ENCODE results near the gene VMP1.
"Not testable (repeated sequence)": the region's sequence is repeated elsewhere in the genome, so short reads cannot be mapped to it uniquely, and the experiment has no call there.

VMP1 gene

GRCh38 chr17:59777033-59777432 is 69.6 kb downstream of the VMP1 start:
- no peak overlapping the region for H3K4me3 ChIP-seq (ENCODE audit: low read length)
- 93% methylated on average over 1 of the region's 3 CpGs for WGBS
- H3K9me3 ChIP-seq (ENCODE audit: insufficient read depth, low read depth, low read length) = no peaks in the 10 kb centered on the region
- H3K27me3 ChIP-seq (ENCODE audit: insufficient read depth, low read length) = no peaks in the 10 kb centered on the region
- no peak overlapping the region for H3K27ac ChIP-seq (ENCODE audit: low read depth, low read length)
- H3K4me1 ChIP-seq (ENCODE audit: insufficient read depth, low read length) = no peaks in the 10 kb centered on the region
- H3K36me3 ChIP-seq (ENCODE audit: insufficient read depth, low read length) = peaks cover 35% of the 10 kb centered on the region
- no peak overlapping the region for H3K9ac ChIP-seq (ENCODE audit: low read depth, low read length)

GRCh38 chr17:59778996-59779395 is 71.5 kb downstream of the VMP1 start:
- no peak overlapping the region for H3K27ac ChIP-seq (ENCODE audit: low read depth, low read length)
- peaks cover 15% of the 10 kb centered on the region for H3K4me1 ChIP-seq (ENCODE audit: insufficient read depth, low read length)
- no peaks in the 10 kb centered on the region for H3K9me3 ChIP-seq (ENCODE audit: insufficient read depth, low read depth, low read length)
- no peak overlapping the region for H3K9ac ChIP-seq (ENCODE audit: low read depth, low read length)
- no peaks in the 10 kb centered on the region for H3K27me3 ChIP-seq (ENCODE audit: insufficient read depth, low read length)
- peaks cover 28% of the 10 kb centered on the region for H3K36me3 ChIP-seq (ENCODE audit: insufficient read depth, low read length)
- H3K4me3 ChIP-seq (ENCODE audit: low read length) = no peak overlapping the region
- 98% methylated on average over 4 of the region's 4 CpGs for WGBS

- no peak overlapping the region for H3K27ac ChIP-seq (ENCODE audit: low read depth, low read length)
- H3K9ac ChIP-seq (ENCODE audit: low read depth, low read length) = no peak overlapping the region
Measured at GRCh38 chr17:59779521-59779920, 72.1 kb downstream of the VMP1 start.

GRCh38 chr17:59780548-59780947 is 73.1 kb downstream of the VMP1 start:
- 93% methylated on average over 6 of the region's 6 CpGs for WGBS
- peaks cover 30% of the 10 kb centered on the region for H3K4me1 ChIP-seq (ENCODE audit: insufficient read depth, low read length)
- H3K36me3 ChIP-seq (ENCODE audit: insufficient read depth, low read length) = peaks cover 17% of the 10 kb centered on the region
- not testable (repeated sequence) for H3K4me3 ChIP-seq (ENCODE audit: low read length); H3K9ac ChIP-seq (ENCODE audit: low read depth, low read length); H3K27me3 ChIP-seq (ENCODE audit: insufficient read depth, low read length); H3K9me3 ChIP-seq (ENCODE audit: insufficient read depth, low read depth, low read length); H3K27ac ChIP-seq (ENCODE audit: low read depth, low read length)

More at GRCh38 chr17:59779521-59779920, 72.1 kb downstream of the VMP1 start:
- Histone ChIP-seq H3K36me3 (ENCODE audit: insufficient read depth, low read length) (peaks cover 24% of the 10 kb centered on the region), H3K9me3 (ENCODE audit: insufficient read depth, low read depth, low read length) (no peaks in the 10 kb centered on the region), H3K27me3 (ENCODE audit: insufficient read depth, low read length) (no peaks in the 10 kb centered on the region), H3K4me1 (ENCODE audit: insufficient read depth, low read length) (peaks cover 20% of the 10 kb centered on the region), H3K4me3 (ENCODE audit: low read length) (no peak overlapping the region)
- WGBS = no CpG with 5 or more reads among the region's 1 CpG

- H3K9ac ChIP-seq (ENCODE audit: low read depth, low read length) = peak overlapping the region; percentile 23; the same call in 1 of the 2 replicates
- H3K27me3 ChIP-seq (ENCODE audit: insufficient read depth, low read length) = no peaks in the 10 kb centered on the region
- no peaks in the 10 kb centered on the region for H3K9me3 ChIP-seq (ENCODE audit: insufficient read depth, low read depth, low read length)
- H3K4me3 ChIP-seq (ENCODE audit: low read length) = no peak overlapping the region
- H3K36me3 ChIP-seq (ENCODE audit: insufficient read depth, low read length) = no peaks in the 10 kb centered on the region
- H3K4me1 ChIP-seq (ENCODE audit: insufficient read depth, low read length) = peaks cover 55% of the 10 kb centered on the region
- H3K27ac ChIP-seq (ENCODE audit: low read depth, low read length) = peak overlapping the region; percentile 40
- 68% methylated on average over 5 of the region's 5 CpGs for WGBS
Measured at GRCh38 chr17:59783221-59784047, 76.0 kb downstream of the VMP1 start.

- WGBS = 80% methylated on average over 5 of the region's 8 CpGs
- Histone ChIP-seq H3K9ac (ENCODE audit: low read depth, low read length) (peak overlapping the region; percentile 47; the same call in 1 of the 2 replicates), H3K4me1 (ENCODE audit: insufficient read depth, low read length) (peaks cover 55% of the 10 kb centered on the region), H3K4me3 (ENCODE audit: low read length) (no peak overlapping the region), H3K36me3 (ENCODE audit: insufficient read depth, low read length) (no peaks in the 10 kb centered on the region), H3K27me3 (ENCODE audit: insufficient read depth, low read length) (no peaks in the 10 kb centered on the region), H3K27ac (ENCODE audit: low read depth, low read length) (peak overlapping the region; percentile 74), H3K9me3 (ENCODE audit: insufficient read depth, low read depth, low read length) (no peaks in the 10 kb centered on the region)
Measured at GRCh38 chr17:59785091-59785799, 77.8 kb downstream of the VMP1 start.

- Histone ChIP-seq H3K9me3 (ENCODE audit: insufficient read depth, low read depth, low read length) (no peaks in the 10 kb centered on the region), H3K4me1 (ENCODE audit: insufficient read depth, low read length) (peaks cover 55% of the 10 kb centered on the region), H3K4me3 (ENCODE audit: low read length) (no peak overlapping the region), H3K27me3 (ENCODE audit: insufficient read depth, low read length) (no peaks in the 10 kb centered on the region), H3K36me3 (ENCODE audit: insufficient read depth, low read length) (no peaks in the 10 kb centered on the region), H3K9ac (ENCODE audit: low read depth, low read length) (peak overlapping the region; percentile 47; the same call in 1 of the 2 replicates), H3K27ac (ENCODE audit: low read depth, low read length) (peak overlapping the region; percentile 87)
- WGBS = 31% methylated on average over 2 of the region's 2 CpGs
Measured at GRCh38 chr17:59786213-59786535, 78.7 kb downstream of the VMP1 start.

GRCh38 chr17:59786536-59787319 is 79.3 kb downstream of the VMP1 start:
- WGBS = 63% methylated on average over 8 of the region's 8 CpGs
- no peaks in the 10 kb centered on the region for H3K27me3 ChIP-seq (ENCODE audit: insufficient read depth, low read length)
- H3K36me3 ChIP-seq (ENCODE audit: insufficient read depth, low read length) = no peaks in the 10 kb centered on the region
- H3K9me3 ChIP-seq (ENCODE audit: insufficient read depth, low read depth, low read length) = no peaks in the 10 kb centered on the region
- H3K4me3 ChIP-seq (ENCODE audit: low read length) = no peak overlapping the region
- H3K27ac ChIP-seq (ENCODE audit: low read depth, low read length) = peak overlapping the region; percentile 87
- H3K9ac ChIP-seq (ENCODE audit: low read depth, low read length) = peak overlapping the region; percentile 47
- peaks cover 55% of the 10 kb centered on the region for H3K4me1 ChIP-seq (ENCODE audit: insufficient read depth, low read length)

GRCh38 chr17:59789849-59790248 is 82.4 kb downstream of the VMP1 start:
- H3K4me1 ChIP-seq (ENCODE audit: insufficient read depth, low read length) = peaks cover 32% of the 10 kb centered on the region

GRCh38 chr17:59790418-59790817 is 83.0 kb downstream of the VMP1 start:
- H3K9ac ChIP-seq (ENCODE audit: low read depth, low read length); H3K27me3 ChIP-seq (ENCODE audit: insufficient read depth, low read length); H3K9me3 ChIP-seq (ENCODE audit: insufficient read depth, low read depth, low read length); H3K4me3 ChIP-seq (ENCODE audit: low read length); H3K27ac ChIP-seq (ENCODE audit: low read depth, low read length); H3K36me3 ChIP-seq (ENCODE audit: insufficient read depth, low read length): not testable (repeated sequence)
- WGBS = 91% methylated on average over 6 of the region's 6 CpGs
- H3K4me1 ChIP-seq (ENCODE audit: insufficient read depth, low read length) = peaks cover 26% of the 10 kb centered on the region

More at GRCh38 chr17:59789849-59790248, 82.4 kb downstream of the VMP1 start:
- H3K36me3 ChIP-seq (ENCODE audit: insufficient read depth, low read length); H3K4me3 ChIP-seq (ENCODE audit: low read length); H3K27me3 ChIP-seq (ENCODE audit: insufficient read depth, low read length); H3K27ac ChIP-seq (ENCODE audit: low read depth, low read length); H3K9ac ChIP-seq (ENCODE audit: low read depth, low read length); H3K9me3 ChIP-seq (ENCODE audit: insufficient read depth, low read depth, low read length): not testable (repeated sequence)
- WGBS = 96% methylated on average over 7 of the region's 8 CpGs

- Histone ChIP-seq H3K36me3 (ENCODE audit: insufficient read depth, low read length) (no peaks in the 10 kb centered on the region), H3K9me3 (ENCODE audit: insufficient read depth, low read depth, low read length) (no peaks in the 10 kb centered on the region), H3K9ac (ENCODE audit: low read depth, low read length) (no peak overlapping the region), H3K4me3 (ENCODE audit: low read length) (no peak overlapping the region), H3K4me1 (ENCODE audit: insufficient read depth, low read length) (peaks cover 21% of the 10 kb centered on the region), H3K27ac (ENCODE audit: low read depth, low read length) (no peak overlapping the region), H3K27me3 (ENCODE audit: insufficient read depth, low read length) (no peaks in the 10 kb centered on the region)
- 96% methylated on average over 4 of the region's 4 CpGs for WGBS
Measured at GRCh38 chr17:59790910-59791309, 83.5 kb downstream of the VMP1 start.
